HG02610 (cell line): ENCODE measurements around the gene MESD.
A peak's percentile ranks its signal among the peaks of the same experiment; 100 is the strongest.

Experiments
- ATAC-seq: cut with Tn5 transposase; IDR thresholded peaks from one replicate; pipeline ENCODE4 v1.9.1; 2021; ENCODE audit warnings: mild to moderate bottlenecking, moderate library complexity; ENCODE audit not compliant: unreplicated experiment

Gene MESD

GRCh38 chr15:81015621-81016488 lies 26.2 kb upstream of the MESD start:
- no peak for ATAC-seq

GRCh38 chr15:81014446-81015093 lies 25.0 kb upstream of the MESD start:
- ATAC-seq, result no peak

- ATAC-seq, result no peak
These were observed 23.8 kb upstream of the MESD start for GRCh38 chr15:81013396-81013929.

- ATAC-seq, result no peak
These were observed 23.0 kb upstream of the MESD start for GRCh38 chr15:81012588-81012987.

GRCh38 chr15:81011593-81011992 lies 22.0 kb upstream of the MESD start:
- no peak for ATAC-seq

GRCh38 chr15:81010086-81010485 lies 20.5 kb upstream of the MESD start:
- ATAC-seq, result no peak

- no peak for ATAC-seq
These were observed 18.7 kb upstream of the MESD start for GRCh38 chr15:81008312-81008711.

GRCh38 chr15:81007428-81008064 lies 17.9 kb upstream of the MESD start:
- no peak for ATAC-seq

GRCh38 chr15:81006124-81006523 lies 16.5 kb upstream of the MESD start:
- ATAC-seq, result no peak

- no peak for ATAC-seq
These were observed 13.4 kb upstream of the MESD start for GRCh38 chr15:81003097-81003350.

GRCh38 chr15:81002331-81003096 lies 12.9 kb upstream of the MESD start:
- ATAC-seq, result no peak

GRCh38 chr15:81002009-81002330 lies 12.4 kb upstream of the MESD start:
- no peak for ATAC-seq

GRCh38 chr15:81001152-81002008 lies 11.8 kb upstream of the MESD start:
- peak; percentile 32 for ATAC-seq

- ATAC-seq, result peak; percentile 61
These were observed 11.1 kb upstream of the MESD start, which contains the start of gene TLNRD1 for GRCh38 chr15:81000624-81001151. Gene TLNRD1 (plus strand): TSS chr15:81000923. CDS start chr15:81002272, 1,349 bp downstream.

- no peak for ATAC-seq
These were observed 10.6 kb upstream of the MESD start for GRCh38 chr15:81000144-81000623.

- peak; percentile 24 for ATAC-seq
These were observed 10.0 kb upstream of the MESD start for GRCh38 chr15:80999623-81000036.

- ATAC-seq, result no peak
These were observed 8.6 kb upstream of the MESD start for GRCh38 chr15:80998251-80998650.

GRCh38 chr15:80997692-80998091 lies 8.1 kb upstream of the MESD start:
- ATAC-seq, result no peak

- ATAC-seq, result no peak
These were observed 6.6 kb upstream of the MESD start for GRCh38 chr15:80996247-80996646.

- ATAC-seq, result no peak
These were observed 2.8 kb upstream of the MESD start for GRCh38 chr15:80992441-80992840.
